Panc1 (cell line): ENCODE measurements around the gene PTPN1. TPM values are rescaled to one million over a fixed set of nuclear protein-coding genes. Genes with fewer than 3 reads are reported as not detected.

Source experiments
- ATAC-seq: fragments of 200-7000 bp; cut with Tn5 transposase; 2 replicates; pipeline ENCODE4 v1.9.1; 2020; ENCODE audit warnings: mild to moderate bottlenecking, moderate library complexity
- BruUV-seq: library from RNA; stranded (reverse); fragments of 400-500 nt; replicated peaks from 2 replicates; lab custom pipeline; 2021; lab: Mats Ljungman, UMichigan
- CTCF ChIA-PET: fragments of 300-600 bp; sonication (Branson Sonifier 250); formaldehyde crosslinking; loops from one replicate; lab custom pipeline; 2022; ENCODE audit warnings: antibody characterized with exemption; lab: Charles Lee
- POLR2A ChIA-PET: fragments of 300-600 bp; sonication (Branson Sonifier 250); formaldehyde crosslinking; loops from one replicate; lab custom pipeline; 2022; ENCODE audit warnings: antibody characterized with exemption; lab: Charles Lee
- DNase-seq: peaks from one replicate; pipeline ENCODE4 v3.0.0-alpha.2; 2010; ENCODE audit warnings: low read depth, low spot score
- H3K27ac ChIP-seq: 2 replicates; pipeline ENCODE4 v1.5.1; 2011; ENCODE audit warnings: mild to moderate bottlenecking, low read length, inconsistent platforms
- H3K27me3 ChIP-seq: fragments of 200-500 bp; sonication (Bioruptor generic); 2 replicates; pipeline ENCODE4 v1.6.0; 2014; ENCODE audit warnings: low read length, inconsistent platforms; ENCODE audit not compliant: control insufficient read depth, insufficient read depth
- H3K36me3 ChIP-seq: fragments of 200-500 bp; sonication (Bioruptor generic); 2 replicates; pipeline ENCODE4 v1.5.1; 2014; ENCODE audit warnings: inconsistent platforms, mild to moderate bottlenecking, low read length, moderate library complexity; ENCODE audit not compliant: control insufficient read depth, insufficient read depth
- H3K4me1 ChIP-seq: 2 replicates; pipeline ENCODE4 v1.5.1; 2011; ENCODE audit warnings: inconsistent platforms, mild to moderate bottlenecking, low read length, moderate library complexity; ENCODE audit not compliant: control insufficient read depth, insufficient read depth
- H3K4me3 ChIP-seq, 2 experiments: 2 replicates each; pipeline ENCODE4 v1.5.1; 2011 to 2012; ENCODE audit warnings: low read depth in 2 of 2, low read length in 2 of 2, mild to moderate bottlenecking in 2 of 2, inconsistent platforms in 1 of 2, moderate library complexity in 1 of 2
- H3K9me3 ChIP-seq: fragments of 200-500 bp; sonication (Bioruptor generic); 2 replicates; pipeline ENCODE4 v1.5.1; 2014; ENCODE audit warnings: low read depth, mild to moderate bottlenecking, inconsistent platforms, low read length, moderate library complexity; ENCODE audit not compliant: control insufficient read depth, insufficient read depth
- CTCF ChIP-seq: fragments of 450-650 bp; IDR thresholded peaks from 2 replicates; pipeline ENCODE4 v1.5.1; 2017; ENCODE audit warnings: mild to moderate bottlenecking
- POLR2AphosphoS5 ChIP-seq: IDR thresholded peaks from 2 replicates; pipeline ENCODE4 v1.6.1; 2012; ENCODE audit warnings: mild to moderate bottlenecking, low read depth, low read length, moderate library complexity
- SIN3A ChIP-seq: IDR thresholded peaks from 2 replicates; pipeline ENCODE4 v1.6.1; 2012; ENCODE audit warnings: low read depth, mild to moderate bottlenecking, low read length, moderate library complexity, borderline replicate concordance; ENCODE audit not compliant: insufficient read depth
- TCF7L2 ChIP-seq: IDR thresholded peaks from 2 replicates; pipeline ENCODE4 v1.6.1; 2011; ENCODE audit warnings: mild to moderate bottlenecking, low read depth, low read length, inconsistent platforms
- in situ Hi-C: cut with HindIII; loops from 2 replicates; pipeline ENCODE4 v1.10.0; 2016; ENCODE audit warnings: low sequenced_read_pairs, low pct_unique_long_range_greater_than_20kb
- intact Hi-C: fragments of 100-400 bp; cut with micrococcal nuclease; formaldehyde crosslinking; loops from one replicate; pipeline ENCODE4 v1.10.0; 2022; ENCODE audit not compliant: unreplicated experiment
- total RNA-seq: library from RNA; stranded (reverse); gene quantifications from one replicate; pipeline ENCODE4 v1.2.1, GENCODE V29; 2021; ENCODE audit not compliant: unreplicated experiment
- TF ChIP-seq, protein P1 (sequence below), 2 experiments: IDR thresholded peaks; 2 replicates each; pipeline ENCODE4 v1.6.1; 2011 to 2012; ENCODE audit warnings: low read depth in 2 of 2, control low read depth in 1 of 2, low read length in 1 of 2, mild to moderate bottlenecking in 1 of 2, moderate library complexity in 1 of 2; ENCODE audit not compliant: insufficient read depth in 1 of 2

The PTPN1 gene
- total RNA-seq, 1 experiment from 2014 or later: 42.2 TPM

- ChIA-PET POLR2A (no interaction called here), CTCF (interaction anchor here (0.5 to 0.7 kb wide), 3 partner anchors 98 to 274 kb away, joined by 3 to 5 read pairs (median 3); no protein-coding TSS in a partner anchor)
- no peak overlapping the region for H3K27ac ChIP-seq
- in situ Hi-C loops: no loop called here
- no peak for ATAC-seq
- BruUV-seq: no TSS peak
- no peaks in the 10 kb centered on the region for H3K9me3 ChIP-seq
- no peak overlapping the region; a peak in 1 of 4 replicates for H3K4me3 ChIP-seq
- intact Hi-C loops: loop anchor here (1.0 to 10.0 kb wide), 2 partner anchors 170 to 275 kb away; partner anchors contain the start of gene CEBPB
- no peak for DNase-seq
- TF ChIP-seq, protein P1, sequence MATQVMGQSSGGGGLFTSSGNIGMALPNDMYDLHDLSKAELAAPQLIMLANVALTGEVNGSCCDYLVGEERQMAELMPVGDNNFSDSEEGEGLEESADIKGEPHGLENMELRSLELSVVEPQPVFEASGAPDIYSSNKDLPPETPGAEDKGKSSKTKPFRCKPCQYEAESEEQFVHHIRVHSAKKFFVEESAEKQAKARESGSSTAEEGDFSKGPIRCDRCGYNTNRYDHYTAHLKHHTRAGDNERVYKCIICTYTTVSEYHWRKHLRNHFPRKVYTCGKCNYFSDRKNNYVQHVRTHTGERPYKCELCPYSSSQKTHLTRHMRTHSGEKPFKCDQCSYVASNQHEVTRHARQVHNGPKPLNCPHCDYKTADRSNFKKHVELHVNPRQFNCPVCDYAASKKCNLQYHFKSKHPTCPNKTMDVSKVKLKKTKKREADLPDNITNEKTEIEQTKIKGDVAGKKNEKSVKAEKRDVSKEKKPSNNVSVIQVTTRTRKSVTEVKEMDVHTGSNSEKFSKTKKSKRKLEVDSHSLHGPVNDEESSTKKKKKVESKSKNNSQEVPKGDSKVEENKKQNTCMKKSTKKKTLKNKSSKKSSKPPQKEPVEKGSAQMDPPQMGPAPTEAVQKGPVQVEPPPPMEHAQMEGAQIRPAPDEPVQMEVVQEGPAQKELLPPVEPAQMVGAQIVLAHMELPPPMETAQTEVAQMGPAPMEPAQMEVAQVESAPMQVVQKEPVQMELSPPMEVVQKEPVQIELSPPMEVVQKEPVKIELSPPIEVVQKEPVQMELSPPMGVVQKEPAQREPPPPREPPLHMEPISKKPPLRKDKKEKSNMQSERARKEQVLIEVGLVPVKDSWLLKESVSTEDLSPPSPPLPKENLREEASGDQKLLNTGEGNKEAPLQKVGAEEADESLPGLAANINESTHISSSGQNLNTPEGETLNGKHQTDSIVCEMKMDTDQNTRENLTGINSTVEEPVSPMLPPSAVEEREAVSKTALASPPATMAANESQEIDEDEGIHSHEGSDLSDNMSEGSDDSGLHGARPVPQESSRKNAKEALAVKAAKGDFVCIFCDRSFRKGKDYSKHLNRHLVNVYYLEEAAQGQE (IDR thresholded peaks at IDR 0.05; ENCODE audit: insufficient read depth in 1 of 2, low read depth in 2 of 2, low read length in 1 of 2): no peak
- H3K4me1 ChIP-seq: peaks cover 8% of the 10 kb centered on the region
- H3K27me3 ChIP-seq: no peaks in the 10 kb centered on the region
- H3K36me3 ChIP-seq: no peaks in the 10 kb centered on the region
These were observed 45.2 kb upstream of the PTPN1 start for GRCh38 chr20:50464725-50465650.

DNA sequence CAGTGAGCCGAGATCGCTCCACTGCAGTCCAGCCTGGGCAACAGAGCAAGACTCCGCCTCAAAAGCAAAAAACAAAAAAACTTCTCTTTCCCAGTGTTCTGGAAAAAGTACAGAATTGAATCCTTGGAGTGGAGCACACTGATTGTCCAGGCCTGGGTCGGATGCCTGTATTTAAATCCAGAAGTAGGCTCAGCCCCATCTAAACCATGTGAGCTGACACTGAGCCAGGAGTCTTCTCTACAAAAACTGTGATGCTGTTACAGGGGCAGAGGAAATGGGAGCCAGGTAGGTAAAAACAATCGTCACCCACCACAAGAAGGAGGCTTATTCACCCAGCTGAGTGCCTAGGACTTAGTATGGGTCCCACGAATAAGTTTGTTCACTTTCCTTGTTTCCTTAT lies 43.0 kb upstream of the PTPN1 start:
- DNase-seq: no peak
- in situ Hi-C loops (no loop called here), intact Hi-C loops (loop anchor here (10.0 kb wide), 1 partner anchor 172 kb away; no protein-coding TSS in a partner anchor)
- no peaks in the 10 kb centered on the region for H3K4me1 ChIP-seq
- BruUV-seq: no TSS peak
- TF ChIP-seq SIN3A (no peak), CTCF (no peak), TCF7L2 (no peak), POLR2AphosphoS5 (no peak)
- TF ChIP-seq, protein P1 (IDR thresholded peaks at IDR 0.05; ENCODE audit: insufficient read depth in 1 of 2, low read depth in 2 of 2, low read length in 1 of 2): no peak
- H3K27ac ChIP-seq: no peak overlapping the region
- POLR2A ChIA-PET: interaction anchor here (0.6 to 0.7 kb wide), 2 partner anchors 36 to 421 kb away, joined by 3 to 5 read pairs; no protein-coding TSS in a partner anchor
- CTCF ChIA-PET: no interaction called here
- no peaks in the 10 kb centered on the region for H3K9me3 ChIP-seq
- no peak overlapping the region for H3K4me3 ChIP-seq
- no peaks in the 10 kb centered on the region for H3K36me3 ChIP-seq
- ATAC-seq: no peak
- no peaks in the 10 kb centered on the region for H3K27me3 ChIP-seq
